Hepatic stellate cell (primary cell): ENCODE data around the gene GALNT6.

Experiments used
- DNase-seq: peaks from one replicate; pipeline ENCODE4 v3.0.0; 2011; ENCODE audit warnings: low spot score

Gene GALNT6

GRCh38 chr12:51391283-51392123, at the start of gene GALNT6:
Gene GALNT6, minus strand, starts transcription at chr12:51391406. Its CDS starts 11,625 bp downstream, at chr12:51379781.
- DNase-seq, result peak; percentile 46

DNA sequence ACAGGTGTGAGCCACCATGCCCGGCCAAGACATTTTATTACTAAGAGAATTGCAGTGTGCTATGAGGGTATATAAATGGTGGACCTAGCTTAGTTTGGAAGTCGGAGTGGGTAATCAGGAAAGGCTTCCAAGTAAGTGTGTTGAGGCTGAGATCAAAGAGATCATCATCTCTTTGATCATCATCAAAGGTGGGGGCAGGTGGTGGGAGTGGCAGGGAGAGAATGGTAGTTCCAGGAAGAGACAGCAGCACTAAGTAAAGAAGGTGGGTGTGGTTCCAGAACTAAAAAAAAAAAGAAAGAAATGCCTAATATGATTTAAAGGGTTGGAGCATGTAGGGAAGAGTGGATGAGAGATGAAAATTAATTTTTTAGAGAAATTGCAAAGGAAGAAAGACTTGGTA, 48.1 kb upstream of the GALNT6 start:
- DNase-seq, result no peak

DNA sequence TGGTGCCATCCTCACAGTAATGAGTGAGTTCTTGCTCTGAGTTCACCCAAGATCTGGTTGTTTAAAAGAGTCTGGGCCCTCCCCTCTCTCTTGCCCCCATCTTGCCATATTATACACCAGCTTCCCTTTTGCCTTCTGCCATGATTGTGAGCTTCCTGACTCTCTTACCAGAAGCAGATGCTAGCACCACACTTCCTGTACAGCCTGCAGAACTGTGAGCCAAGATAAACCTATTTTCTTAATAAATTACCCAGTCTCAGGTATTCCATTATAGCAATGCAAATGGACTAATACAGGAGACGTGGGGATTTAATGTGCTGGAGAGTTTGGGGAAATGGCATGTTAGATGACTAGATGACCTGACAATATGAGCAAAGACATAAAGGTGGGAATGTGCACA, 46.2 kb upstream of the GALNT6 start:
- DNase-seq, result no peak

DNA sequence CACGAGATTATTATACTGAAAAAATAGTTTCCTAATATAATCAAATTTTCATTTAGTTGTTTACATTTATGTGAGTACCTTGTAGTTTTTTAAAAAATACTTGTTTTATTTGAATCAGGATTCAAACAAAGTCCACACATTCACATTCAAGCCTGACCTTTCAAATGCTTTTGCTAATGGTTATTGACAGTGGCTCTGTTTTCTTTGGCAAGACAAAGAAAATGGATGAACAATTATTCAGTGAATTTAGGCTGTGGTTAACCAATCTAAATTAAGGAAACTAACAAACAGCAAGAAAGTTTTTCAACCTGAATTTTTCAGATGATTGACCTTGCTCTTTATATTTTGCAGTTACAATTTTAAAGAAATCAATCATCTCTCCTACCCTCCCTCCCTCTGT, 43.1 kb upstream of the GALNT6 start:
- no peak for DNase-seq

GRCh38 chr12:51432921-51433320, 41.7 kb upstream of the GALNT6 start:
- DNase-seq, result no peak

DNA sequence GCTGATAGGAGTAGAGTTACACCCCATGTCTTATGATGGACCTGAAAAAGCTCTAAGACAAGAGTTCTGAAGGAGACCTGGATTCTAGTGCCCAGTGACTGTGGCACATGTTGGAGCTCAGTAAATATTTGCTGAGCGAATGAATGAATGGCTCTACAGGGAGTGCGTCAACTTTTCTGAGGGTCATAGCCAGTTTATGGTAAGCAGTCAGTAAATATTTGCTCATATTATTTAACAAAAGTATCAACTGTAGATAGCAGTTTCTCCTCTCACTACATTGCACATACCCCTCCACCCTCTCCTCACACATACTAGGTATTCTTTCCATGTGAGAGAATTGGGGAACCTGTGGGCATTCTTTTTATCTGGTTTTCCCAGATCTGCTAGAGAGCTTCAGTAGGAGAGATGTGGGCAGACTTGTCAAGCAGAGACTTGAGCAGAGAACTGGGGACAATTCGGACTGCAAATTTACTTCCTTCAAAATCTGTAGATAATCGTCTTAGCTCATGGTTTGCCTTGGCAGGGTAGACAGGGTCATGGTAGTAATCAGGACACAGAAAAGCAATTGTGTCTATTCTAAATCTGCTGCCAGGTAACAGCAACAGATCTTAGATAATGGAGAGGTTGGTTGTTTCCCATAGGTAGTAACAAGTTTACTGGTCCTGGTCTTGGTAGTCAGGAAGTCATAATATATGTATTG, 39.1 kb upstream of the GALNT6 start:
- no peak for DNase-seq

DNA sequence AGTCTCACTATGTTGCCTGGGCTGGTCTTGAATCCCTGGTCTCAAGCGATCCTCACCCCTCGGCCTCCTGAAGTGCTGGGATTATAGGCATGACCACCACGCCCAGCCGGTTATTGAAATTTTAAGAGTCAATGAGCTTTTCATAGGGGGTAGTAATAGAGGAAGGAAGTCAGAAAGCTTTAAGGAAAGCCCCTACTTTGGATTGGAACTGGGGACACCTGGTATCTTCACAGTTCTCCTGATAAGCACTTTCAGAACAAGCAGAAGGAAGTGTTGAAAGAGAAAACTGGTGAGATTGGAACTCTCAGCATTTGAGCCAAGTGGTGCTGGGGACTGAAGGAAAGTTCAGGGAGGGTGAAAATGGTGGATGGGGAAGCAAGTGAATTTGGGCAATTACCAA, 38.5 kb upstream of the GALNT6 start:
- no peak for DNase-seq

DNA sequence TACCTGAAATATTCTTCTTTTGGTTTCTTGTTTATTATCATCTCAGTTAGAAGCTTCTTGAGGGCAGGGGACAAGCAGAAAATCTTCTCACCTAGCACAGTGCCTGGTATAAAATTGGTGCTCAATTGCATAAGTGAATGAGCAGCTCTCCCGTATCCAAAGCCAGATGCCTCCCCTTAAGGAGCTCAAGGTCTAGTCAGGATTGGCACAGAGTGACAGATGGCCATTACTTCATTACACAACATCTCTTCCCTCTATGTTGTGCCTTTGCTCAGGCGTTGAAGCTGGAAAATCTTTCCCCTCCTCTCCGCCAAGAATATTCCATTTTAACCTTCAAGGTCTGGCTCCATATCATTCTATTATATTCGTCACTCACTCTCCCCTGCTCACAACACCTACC, 37.0 kb upstream of the GALNT6 start:
- DNase-seq, result no peak

DNA sequence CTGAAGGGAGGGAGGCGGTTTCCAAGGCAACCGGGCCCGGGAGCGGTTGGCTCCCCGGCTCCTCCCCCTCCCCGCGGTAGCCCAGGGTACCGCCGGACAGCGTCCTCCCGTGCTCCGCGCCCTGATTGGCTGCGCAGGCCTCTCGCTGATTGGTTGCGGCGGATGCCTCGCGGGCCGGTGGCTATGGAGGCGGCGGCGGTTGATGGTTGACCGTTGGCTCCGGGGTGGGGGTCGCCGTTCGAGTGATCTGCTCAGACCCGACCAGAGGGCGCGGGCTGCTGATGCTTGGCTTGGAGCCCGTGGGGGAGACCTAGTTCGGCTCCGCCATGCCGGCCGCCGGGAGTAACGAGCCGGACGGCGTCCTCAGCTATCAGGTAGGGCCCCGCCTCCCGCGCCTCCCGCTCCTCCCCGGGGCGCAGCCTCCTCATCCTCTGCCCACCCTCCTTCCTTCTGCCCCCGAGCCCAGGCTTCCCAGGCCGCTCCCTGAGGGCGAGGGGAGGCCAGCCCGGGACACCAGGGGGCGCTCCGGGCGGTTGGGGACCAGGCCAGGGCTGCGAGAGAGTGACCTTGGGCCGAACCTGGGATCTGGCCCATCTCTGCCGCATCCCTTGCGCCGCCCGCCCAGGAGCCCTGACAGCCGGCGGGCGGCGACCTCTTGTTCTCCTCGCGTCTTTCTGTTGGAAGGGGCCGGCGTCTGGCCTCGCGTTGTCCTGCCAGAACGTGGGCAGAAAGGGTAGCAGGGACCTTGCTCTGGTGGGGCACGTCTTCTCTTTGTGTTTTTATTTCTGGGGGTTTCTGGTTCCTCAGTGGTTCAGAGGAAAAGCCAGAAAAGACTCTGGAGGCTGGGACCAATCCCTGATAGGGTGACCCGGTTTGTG, 33.7 kb upstream of the GALNT6 start, which contains the start of gene SLC4A8:
Gene SLC4A8, plus strand, starts transcription at position 170 of the 878 bp plus-strand sequence. Its CDS starts 157 bp downstream, at position 327.
- peak; percentile 96 for DNase-seq

- DNase-seq, result no peak
Measured at GRCh38 chr12:51424094-51424661, 33.0 kb upstream of the GALNT6 start.

DNA sequence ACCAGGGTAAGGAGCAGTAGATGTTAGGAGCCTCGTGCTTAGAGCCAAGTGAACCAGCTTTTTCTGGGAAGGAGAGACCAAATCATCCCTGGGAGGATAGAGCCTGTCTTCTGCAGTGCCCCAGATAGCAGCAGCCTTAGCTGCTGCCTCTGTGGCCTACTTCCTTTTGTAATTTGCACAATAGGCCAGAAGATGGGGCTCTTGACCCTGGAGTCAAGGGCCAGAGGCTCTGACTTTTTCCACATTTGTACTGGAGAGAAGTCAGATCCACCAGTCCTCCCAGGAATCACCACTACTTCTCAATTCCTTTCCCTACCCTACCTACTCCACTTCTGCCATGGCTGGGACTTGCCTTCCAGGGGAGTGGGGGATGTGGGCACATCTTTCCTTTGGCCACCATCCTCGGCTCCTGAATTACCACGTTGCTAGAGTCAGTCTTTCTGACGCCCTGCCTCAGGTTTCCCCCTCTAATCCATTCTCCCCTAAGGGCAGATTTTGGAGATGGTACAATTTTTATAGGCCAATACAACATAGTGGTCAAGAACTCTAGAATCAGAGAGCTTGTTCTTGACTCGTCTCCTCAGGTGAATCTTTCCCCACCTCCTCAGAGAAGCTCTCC, 30.2 kb upstream of the GALNT6 start:
- peak; percentile 60 for DNase-seq

DNA sequence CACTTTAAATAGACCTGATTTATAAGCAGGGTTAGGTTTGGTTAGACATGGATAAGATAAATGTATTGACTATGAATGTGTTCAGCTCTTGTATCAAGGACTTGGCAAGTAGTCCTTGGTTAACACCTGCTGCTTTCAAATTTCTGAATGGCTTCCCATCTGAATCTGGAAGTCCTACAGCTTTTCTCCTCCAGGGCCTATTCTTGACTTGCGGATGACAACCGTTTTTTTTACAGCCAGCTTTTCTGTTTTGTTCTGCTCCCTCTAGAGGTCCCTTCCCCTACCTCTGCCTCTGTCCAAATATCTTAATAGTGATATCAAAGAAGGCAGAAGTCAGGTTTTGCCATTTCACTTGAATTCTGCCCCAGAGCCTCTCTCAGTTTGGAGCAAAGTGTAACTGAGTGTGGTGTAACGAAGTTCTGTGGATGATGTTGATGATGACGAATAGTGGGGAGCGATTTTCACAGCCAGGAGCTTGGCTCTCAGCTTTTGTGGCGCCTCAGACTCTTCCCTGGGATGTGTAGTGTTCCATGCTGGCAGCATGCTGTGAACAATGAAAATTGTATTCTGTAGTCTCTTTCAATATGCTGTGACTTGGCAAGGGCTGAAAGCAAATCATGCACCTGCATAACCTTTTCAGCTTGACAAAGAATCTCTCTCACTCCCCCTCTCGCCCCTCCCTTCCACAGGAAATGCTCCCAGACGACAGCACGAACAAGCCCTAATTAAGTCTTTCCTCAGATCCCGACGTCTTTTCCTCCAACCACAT, 28.4 kb upstream of the GALNT6 start:
- DNase-seq, result peak; percentile 26

DNA sequence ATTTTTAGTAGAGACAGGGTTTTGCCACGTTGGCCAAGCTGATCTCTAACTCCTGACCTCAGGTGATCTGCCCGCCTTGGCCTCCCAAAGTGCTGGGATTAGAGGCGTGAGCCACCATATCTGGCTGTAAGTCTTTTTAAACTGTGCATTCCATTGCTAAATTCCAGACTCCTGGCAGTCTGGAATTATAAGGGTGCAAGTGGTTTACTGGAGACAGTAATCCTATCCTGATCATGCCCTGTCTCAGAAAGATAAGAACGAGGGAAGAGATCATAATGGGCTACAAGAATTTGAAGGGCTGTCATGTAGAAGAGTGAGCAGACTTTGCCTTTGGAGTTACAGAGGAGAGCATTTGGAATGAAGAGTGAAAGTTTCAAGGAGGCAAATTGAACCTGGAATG, 26.6 kb upstream of the GALNT6 start:
- no peak for DNase-seq

DNA sequence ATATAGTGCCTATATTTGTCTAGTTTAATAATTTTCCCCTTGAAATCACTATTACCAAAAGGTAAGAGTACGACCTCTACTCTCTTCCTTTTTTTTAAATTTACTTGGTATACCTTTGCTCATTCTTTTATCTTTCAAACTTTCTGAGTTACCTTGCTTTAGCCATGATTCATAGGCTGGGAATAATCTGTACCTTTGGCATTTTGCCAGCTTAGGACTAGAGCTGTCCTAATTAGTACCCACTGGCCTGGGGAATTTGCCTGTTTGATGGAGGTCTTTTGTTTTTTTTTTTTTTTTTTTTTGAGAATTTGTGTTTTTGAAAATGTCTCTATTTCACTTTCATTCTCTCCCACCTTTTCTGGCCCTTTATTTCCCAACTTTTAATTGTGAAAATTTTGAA, 24.7 kb upstream of the GALNT6 start:
- no peak for DNase-seq

- no peak for DNase-seq
Measured at GRCh38 chr12:51413791-51414190, 22.6 kb upstream of the GALNT6 start.

DNA sequence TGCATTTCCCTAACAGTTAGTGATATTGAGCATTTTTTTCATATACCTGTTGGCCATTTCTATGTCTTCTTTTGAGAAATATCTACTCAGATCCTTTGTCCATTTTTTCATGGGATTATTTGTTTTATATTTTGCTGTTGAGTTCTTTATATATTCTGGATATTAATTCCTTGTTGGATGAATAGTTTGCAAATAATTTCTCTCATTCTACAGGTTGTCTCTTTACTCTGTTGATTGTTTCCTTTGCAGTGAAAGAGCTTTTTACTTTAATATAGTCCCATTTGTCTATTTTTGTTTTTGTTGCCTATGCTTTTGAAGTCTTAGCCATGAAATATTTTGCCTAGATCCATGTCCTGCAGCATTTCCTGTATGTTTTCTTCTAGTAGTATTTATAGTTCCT, 21.9 kb upstream of the GALNT6 start:
- no peak for DNase-seq

- no peak for DNase-seq
Measured at GRCh38 chr12:51409846-51410245, 18.6 kb upstream of the GALNT6 start.

DNA sequence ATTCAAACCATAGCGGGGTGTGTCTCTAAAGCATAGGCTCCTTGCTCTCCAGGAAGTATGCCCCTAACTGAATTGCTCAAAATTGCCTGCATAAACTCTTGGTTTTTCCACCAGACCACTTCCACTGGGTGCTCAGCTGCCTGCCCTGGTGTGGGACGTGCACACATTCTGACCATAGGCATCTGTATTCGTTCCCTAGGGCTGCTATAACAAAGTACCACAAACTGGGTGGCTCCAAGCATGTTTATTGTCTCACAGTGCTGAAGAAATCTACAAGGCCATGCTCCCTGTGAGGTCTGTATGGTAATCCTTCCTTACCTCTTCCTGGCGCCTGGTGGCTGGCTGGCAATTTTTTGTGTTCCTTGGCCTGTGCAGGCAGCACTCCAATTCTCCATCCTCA, 16.4 kb upstream of the GALNT6 start:
- no peak for DNase-seq

- DNase-seq, result no peak
Measured at GRCh38 chr12:51406859-51407258, 15.7 kb upstream of the GALNT6 start.

DNA sequence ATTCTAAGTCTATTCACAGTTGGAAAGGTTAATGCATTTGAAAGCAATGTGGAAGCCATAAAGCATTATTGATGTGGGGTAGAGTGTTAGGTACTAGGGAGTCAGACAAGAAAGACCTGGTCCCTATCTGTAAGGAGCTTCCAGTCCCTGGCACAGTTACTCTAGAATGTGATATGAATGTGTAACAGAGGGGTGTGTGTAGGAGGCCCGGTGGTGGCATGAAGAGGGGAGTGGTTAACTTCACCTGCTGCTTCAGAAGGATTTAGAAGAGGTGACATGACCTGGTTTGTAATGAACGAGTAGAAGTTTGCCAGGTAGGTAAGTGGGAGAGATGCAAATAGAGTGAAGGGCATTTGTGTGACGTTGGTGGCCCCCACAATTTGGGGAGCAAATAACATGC, 15.1 kb upstream of the GALNT6 start:
- no peak for DNase-seq

GRCh38 chr12:51405801-51406207, 14.6 kb upstream of the GALNT6 start:
- no peak for DNase-seq
